NCI-H1048 (cell line): Measurements from ENCODE around the gene HOXD8.

Experiments used
- DNase-seq: peaks from one replicate; lab custom pipeline; 2025; lab: John Stamatoyannopoulos, UW

Gene HOXD8

GRCh38 chr2:176130957-176131847, 1.7 kb downstream of the HOXD8 start:
- DNase-seq: no peak

DNA sequence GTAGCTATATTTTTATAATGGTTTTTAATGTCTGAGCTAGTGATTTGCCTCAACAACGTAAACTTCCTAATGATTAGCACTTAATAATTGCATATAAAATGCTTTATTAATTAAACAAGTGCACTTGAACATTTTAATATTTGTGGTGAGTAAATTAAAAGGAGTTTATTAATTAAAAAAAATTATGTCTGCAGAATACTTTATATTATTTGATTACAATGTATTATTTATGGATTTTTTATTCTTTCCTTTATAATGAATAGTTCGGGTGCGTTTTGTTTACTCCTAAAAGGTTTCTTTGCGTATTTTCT, 2.3 kb downstream of the HOXD8 start:
- no peak for DNase-seq

GRCh38 chr2:176132205-176133171, 3.0 kb downstream of the HOXD8 start:
- no peak for DNase-seq

GRCh38 chr2:176133389-176133788, 3.9 kb downstream of the HOXD8 start:
- DNase-seq: no peak

- no peak for DNase-seq
These were observed 4.5 kb downstream of the HOXD8 start for GRCh38 chr2:176134035-176134434.

DNA sequence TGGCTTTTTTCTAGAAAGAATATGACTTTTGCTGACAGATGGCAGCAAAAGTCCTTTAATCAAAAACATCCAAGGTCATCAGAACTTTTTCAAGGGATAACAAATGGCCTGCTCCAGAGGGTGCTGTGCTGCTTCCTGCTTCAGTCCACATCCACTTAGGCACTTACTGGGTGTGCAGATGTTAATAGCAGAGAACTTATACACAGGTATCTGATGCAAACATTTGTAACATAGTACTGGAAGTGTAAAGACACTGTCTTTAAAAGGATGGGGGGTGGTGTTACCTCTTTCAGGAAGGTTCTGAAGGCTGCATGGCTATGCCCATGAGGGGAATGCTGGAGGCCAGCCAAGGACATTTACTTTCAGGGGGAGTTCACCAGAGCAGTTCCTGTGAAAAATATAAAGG, 5.5 kb downstream of the HOXD8 start:
- DNase-seq: no peak

DNA sequence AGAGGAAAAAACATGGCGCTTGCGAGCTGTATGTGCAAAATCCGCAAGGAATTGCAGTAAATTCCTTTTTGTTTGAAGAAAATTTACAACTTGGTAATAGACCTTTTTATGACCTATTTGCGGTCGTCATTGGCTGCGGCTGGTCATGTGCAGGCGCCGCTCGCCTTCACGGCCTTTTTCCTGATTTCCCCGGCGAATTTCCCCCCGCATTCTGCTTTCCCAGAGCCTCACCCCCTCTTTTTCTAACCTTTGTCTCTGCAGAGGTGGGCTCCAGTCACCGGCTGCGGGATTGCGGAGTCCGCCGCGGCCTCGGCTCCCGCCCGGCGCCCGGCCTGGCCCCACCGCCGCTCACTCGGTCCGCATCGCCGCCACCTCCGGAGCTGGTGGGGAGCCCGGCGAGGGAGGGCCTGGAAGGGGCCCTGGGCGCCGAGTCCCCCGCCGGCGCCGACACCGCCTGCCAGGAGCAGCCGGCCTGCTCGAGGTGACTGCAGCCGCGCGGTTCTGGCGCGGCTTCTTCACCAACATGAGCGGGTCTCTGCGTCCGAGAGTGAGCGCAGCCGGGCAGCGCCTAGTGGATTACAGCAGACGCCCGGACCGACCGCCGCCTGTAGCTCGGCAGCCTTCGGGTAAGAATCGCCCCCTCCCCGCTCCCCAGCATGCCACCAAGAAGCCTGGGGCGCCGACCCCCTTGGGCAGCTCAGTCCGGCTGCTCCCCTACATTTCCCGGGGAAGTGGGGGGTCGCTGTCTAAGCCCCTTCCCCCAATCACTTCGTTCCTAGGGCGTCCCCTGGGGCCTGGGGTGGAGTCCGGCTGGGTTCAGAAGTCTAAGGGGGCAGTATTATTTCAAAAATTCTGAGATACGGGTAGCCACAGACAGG, 7.1 kb downstream of the HOXD8 start:
- DNase-seq: no peak

- DNase-seq: no peak
These were observed 7.7 kb downstream of the HOXD8 start for GRCh38 chr2:176137252-176137580.

- no peak for DNase-seq
These were observed 8.4 kb downstream of the HOXD8 start for GRCh38 chr2:176137906-176138305.

- DNase-seq: no peak
These were observed 9.0 kb downstream of the HOXD8 start for GRCh38 chr2:176138526-176138922.

- no peak for DNase-seq
These were observed 9.6 kb downstream of the HOXD8 start for GRCh38 chr2:176138923-176139660.

DNA sequence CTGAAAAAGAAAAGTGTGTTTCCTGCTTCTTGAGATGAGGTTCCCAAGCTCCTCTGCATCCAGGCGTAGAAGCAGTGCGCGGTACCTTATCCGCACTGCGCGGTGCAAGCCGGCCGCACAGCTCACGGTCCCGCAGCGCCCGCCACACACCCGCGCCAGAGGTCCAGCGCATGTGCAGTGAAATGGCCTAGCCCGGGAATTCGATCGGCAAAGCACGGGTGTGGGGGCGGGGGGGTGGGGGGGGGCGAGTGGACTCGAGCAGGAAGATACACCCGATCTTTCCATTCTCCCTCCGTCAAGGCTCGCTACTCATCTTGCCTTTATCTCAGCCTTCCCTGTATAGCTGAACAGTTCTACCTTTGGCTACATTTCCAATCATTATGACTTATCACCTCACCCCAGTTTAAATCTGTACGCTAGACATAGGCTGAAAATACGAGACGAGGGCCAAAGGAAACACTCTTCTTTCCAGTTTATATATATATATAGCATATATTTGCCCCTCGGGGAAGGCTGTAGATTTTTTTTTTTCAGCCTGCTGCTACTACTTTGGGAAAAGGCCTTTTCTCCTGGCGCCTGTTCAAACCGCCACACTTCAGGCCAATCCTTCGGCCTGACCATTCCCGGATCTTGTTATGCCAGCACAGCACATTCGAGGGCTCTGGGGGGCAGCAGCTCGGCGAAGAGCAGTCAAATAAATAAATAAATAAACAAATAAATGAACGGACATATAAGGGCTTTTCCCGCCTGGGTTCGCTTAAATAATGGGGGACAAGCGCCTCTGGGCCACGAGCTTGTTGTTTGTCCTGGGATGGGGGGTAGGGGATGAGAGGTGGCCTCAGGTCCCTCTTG, 10.4 kb downstream of the HOXD8 start:
- no peak for DNase-seq

GRCh38 chr2:176140513-176141317, 11.2 kb downstream of the HOXD8 start:
- peak; percentile 53 for DNase-seq

- DNase-seq: no peak
These were observed 12.8 kb downstream of the HOXD8 start for GRCh38 chr2:176142281-176142680.

- no peak for DNase-seq
These were observed 15.8 kb downstream of the HOXD8 start for GRCh38 chr2:176145085-176145969.

DNA sequence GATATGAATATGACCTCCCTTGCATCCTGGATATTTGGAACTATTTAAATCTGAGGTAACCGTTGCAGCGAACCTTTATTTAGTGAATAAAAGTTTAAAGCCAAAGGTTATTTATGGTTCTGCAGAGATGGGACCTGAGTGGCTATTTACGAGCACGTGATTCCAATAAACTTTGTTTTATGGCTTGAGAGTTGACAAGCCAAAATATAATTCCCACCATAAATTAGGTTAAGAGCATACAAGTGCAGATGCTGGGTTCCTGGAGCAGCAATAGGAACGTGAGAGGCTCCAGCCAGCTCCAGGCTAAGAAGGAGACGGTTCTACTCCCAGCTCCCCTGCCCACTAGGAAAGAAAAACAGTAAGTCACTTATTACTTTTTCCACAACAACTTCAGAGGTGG, 16.6 kb downstream of the HOXD8 start:
- no peak for DNase-seq

- DNase-seq: no peak
These were observed 17.1 kb downstream of the HOXD8 start for GRCh38 chr2:176146645-176147044.

DNA sequence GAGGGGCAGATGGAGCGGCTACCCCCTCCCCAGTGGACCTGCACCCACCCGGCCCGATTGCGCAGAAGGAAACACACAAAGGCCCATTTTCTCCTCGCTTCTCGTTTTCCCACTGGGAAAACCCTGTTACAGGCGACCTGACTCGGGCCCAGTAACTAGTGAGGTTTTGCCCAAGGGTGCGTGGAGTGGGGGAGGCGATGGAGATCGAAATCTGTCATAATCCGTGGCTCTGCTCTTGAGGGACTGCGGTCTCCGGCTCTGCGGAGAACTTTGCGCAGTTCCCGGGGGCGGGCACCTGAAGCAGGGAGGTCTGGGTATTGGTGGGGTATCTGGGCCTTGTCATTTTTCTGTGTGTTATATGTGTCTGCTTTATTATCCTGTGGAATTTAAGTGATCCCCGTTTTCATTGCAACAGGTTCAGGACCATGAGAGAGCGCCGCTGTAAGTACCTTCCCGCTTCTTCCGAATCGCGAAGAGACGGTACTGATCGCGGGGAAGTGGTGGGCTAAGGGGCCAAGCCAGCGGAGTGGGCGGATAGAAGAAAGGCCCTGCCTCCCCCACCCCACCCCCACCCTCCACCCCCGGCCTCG, 17.8 kb downstream of the HOXD8 start:
- DNase-seq: no peak
